ENCODE data around the gene GLRA2.

GLRA2 gene

GRCh38 chrX:14700982-14701381, 171.6 kb downstream of the GLRA2 start:
- no peak for DNase-seq (ENCODE audit: low read depth, low spot score)

GRCh38 chrX:14702145-14702544, 172.8 kb downstream of the GLRA2 start:
- no peak for DNase-seq (ENCODE audit: low read depth, low spot score)

GRCh38 chrX:14712096-14712495, 182.8 kb downstream of the GLRA2 start:
- DNase-seq (ENCODE audit: low read depth, low spot score), result peak; percentile 20

- no peak for DNase-seq (ENCODE audit: low read depth, low spot score)
Measured at GRCh38 chrX:14717949-14718348, 188.6 kb downstream of the GLRA2 start.

- DNase-seq (ENCODE audit: low read depth, low spot score), result no peak
Measured at GRCh38 chrX:14718403-14718802, 189.1 kb downstream of the GLRA2 start.

GRCh38 chrX:14729058-14729457, 199.7 kb downstream of the GLRA2 start:
- DNase-seq (ENCODE audit: low read depth, low spot score), result no peak

- DNase-seq (ENCODE audit: low read depth, low spot score), result no peak
Measured at GRCh38 chrX:14738643-14739042, 209.3 kb downstream of the GLRA2 start.

GRCh38 chrX:14753441-14753840, 224.1 kb downstream of the GLRA2 start:
- no peak for DNase-seq (ENCODE audit: low read depth, low spot score)

GRCh38 chrX:14758029-14758491, 228.7 kb downstream of the GLRA2 start:
- peak; percentile 89 for DNase-seq (ENCODE audit: low read depth, low spot score)

- DNase-seq (ENCODE audit: low read depth, low spot score), result no peak
Measured at GRCh38 chrX:14775416-14775815, 246.1 kb downstream of the GLRA2 start.

- DNase-seq (ENCODE audit: low read depth, low spot score), result no peak
Measured at GRCh38 chrX:14776901-14777300, 247.6 kb downstream of the GLRA2 start.

- DNase-seq (ENCODE audit: low read depth, low spot score), result no peak
Measured at GRCh38 chrX:14777525-14777924, 248.2 kb downstream of the GLRA2 start.

GRCh38 chrX:14779580-14779979, 250.2 kb downstream of the GLRA2 start:
- DNase-seq (ENCODE audit: low read depth, low spot score), result no peak

Measured in ELF-1 (cell line).